Measurements from ENCODE around the gene SLC39A7.

SLC39A7 gene

GRCh38 chr6:33176906-33177305, 23.8 kb upstream of the SLC39A7 start:
- H3K9ac ChIP-seq = no peak overlapping the region
- peaks cover 5% of the 10 kb centered on the region for H3K4me1 ChIP-seq
- H3K27me3 ChIP-seq (ENCODE audit: control insufficient read depth, insufficient read depth, low read length) = no peaks in the 10 kb centered on the region
- H3K27ac ChIP-seq = no peak overlapping the region
- H3K4me3 ChIP-seq (ENCODE audit: low read depth, low read length) = no peak overlapping the region
- H3K9me3 ChIP-seq (ENCODE audit: control insufficient read depth, low read length) = no peaks in the 10 kb centered on the region
- H3K79me2 ChIP-seq = no peaks in the 10 kb centered on the region
- no peak overlapping the region for H3K4me2 ChIP-seq (ENCODE audit: low read length)
- H3K36me3 ChIP-seq (ENCODE audit: control insufficient read depth, insufficient read depth, low read length) = no peaks in the 10 kb centered on the region
- TF ChIP-seq, protein P1, sequence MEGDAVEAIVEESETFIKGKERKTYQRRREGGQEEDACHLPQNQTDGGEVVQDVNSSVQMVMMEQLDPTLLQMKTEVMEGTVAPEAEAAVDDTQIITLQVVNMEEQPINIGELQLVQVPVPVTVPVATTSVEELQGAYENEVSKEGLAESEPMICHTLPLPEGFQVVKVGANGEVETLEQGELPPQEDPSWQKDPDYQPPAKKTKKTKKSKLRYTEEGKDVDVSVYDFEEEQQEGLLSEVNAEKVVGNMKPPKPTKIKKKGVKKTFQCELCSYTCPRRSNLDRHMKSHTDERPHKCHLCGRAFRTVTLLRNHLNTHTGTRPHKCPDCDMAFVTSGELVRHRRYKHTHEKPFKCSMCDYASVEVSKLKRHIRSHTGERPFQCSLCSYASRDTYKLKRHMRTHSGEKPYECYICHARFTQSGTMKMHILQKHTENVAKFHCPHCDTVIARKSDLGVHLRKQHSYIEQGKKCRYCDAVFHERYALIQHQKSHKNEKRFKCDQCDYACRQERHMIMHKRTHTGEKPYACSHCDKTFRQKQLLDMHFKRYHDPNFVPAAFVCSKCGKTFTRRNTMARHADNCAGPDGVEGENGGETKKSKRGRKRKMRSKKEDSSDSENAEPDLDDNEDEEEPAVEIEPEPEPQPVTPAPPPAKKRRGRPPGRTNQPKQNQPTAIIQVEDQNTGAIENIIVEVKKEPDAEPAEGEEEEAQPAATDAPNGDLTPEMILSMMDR (IDR thresholded peaks at IDR 0.05) = no peak
- H2AFZ ChIP-seq = no peak overlapping the region

- H3K27me3 ChIP-seq (ENCODE audit: control insufficient read depth, insufficient read depth, low read length) = no peaks in the 10 kb centered on the region
- TF ChIP-seq, protein P1 (IDR thresholded peaks at IDR 0.05) = no peak
- no peak overlapping the region for H2AFZ ChIP-seq
- H3K36me3 ChIP-seq (ENCODE audit: control insufficient read depth, insufficient read depth, low read length) = no peaks in the 10 kb centered on the region
- H3K9ac ChIP-seq = no peak overlapping the region
- H3K27ac ChIP-seq = no peak overlapping the region
- H3K4me2 ChIP-seq (ENCODE audit: low read length) = no peak overlapping the region
- H3K9me3 ChIP-seq (ENCODE audit: control insufficient read depth, low read length) = no peaks in the 10 kb centered on the region
- H3K4me1 ChIP-seq = peaks cover 5% of the 10 kb centered on the region
- H3K4me3 ChIP-seq (ENCODE audit: low read depth, low read length) = no peak overlapping the region
- no peaks in the 10 kb centered on the region for H3K79me2 ChIP-seq
Measured at GRCh38 chr6:33177552-33178446, 22.9 kb upstream of the SLC39A7 start.

GRCh38 chr6:33178755-33179475, 21.8 kb upstream of the SLC39A7 start:
- Histone ChIP-seq H3K27ac (no peak overlapping the region), H3K9ac (no peak overlapping the region), H3K79me2 (no peaks in the 10 kb centered on the region), H3K36me3 (ENCODE audit: control insufficient read depth, insufficient read depth, low read length) (no peaks in the 10 kb centered on the region), H3K9me3 (ENCODE audit: control insufficient read depth, low read length) (no peaks in the 10 kb centered on the region), H2AFZ (no peak overlapping the region), H3K4me1 (peaks cover 5% of the 10 kb centered on the region), H3K4me2 (ENCODE audit: low read length) (no peak overlapping the region), H3K4me3 (ENCODE audit: low read depth, low read length) (no peak overlapping the region), H3K27me3 (ENCODE audit: control insufficient read depth, insufficient read depth, low read length) (no peaks in the 10 kb centered on the region)
- TF ChIP-seq, protein P1 (IDR thresholded peaks at IDR 0.05) = no peak

- H3K9me3 ChIP-seq (ENCODE audit: control insufficient read depth, low read length) = no peaks in the 10 kb centered on the region
- no peak overlapping the region for H2AFZ ChIP-seq
- no peak overlapping the region for H3K9ac ChIP-seq
- no peak overlapping the region for H3K4me3 ChIP-seq (ENCODE audit: low read depth, low read length)
- peaks cover 5% of the 10 kb centered on the region for H3K4me1 ChIP-seq
- no peak overlapping the region for H3K4me2 ChIP-seq (ENCODE audit: low read length)
- H3K27me3 ChIP-seq (ENCODE audit: control insufficient read depth, insufficient read depth, low read length) = no peaks in the 10 kb centered on the region
- TF ChIP-seq, protein P1 (IDR thresholded peaks at IDR 0.05) = no peak
- no peaks in the 10 kb centered on the region for H3K79me2 ChIP-seq
- no peaks in the 10 kb centered on the region for H3K36me3 ChIP-seq (ENCODE audit: control insufficient read depth, insufficient read depth, low read length)
- H3K27ac ChIP-seq = no peak overlapping the region
Measured at GRCh38 chr6:33181141-33181540, 19.5 kb upstream of the SLC39A7 start.

Measured in parathyroid adenoma (tissue), 2 donors.